ENCODE measurements around the gene S100A16.

DNA sequence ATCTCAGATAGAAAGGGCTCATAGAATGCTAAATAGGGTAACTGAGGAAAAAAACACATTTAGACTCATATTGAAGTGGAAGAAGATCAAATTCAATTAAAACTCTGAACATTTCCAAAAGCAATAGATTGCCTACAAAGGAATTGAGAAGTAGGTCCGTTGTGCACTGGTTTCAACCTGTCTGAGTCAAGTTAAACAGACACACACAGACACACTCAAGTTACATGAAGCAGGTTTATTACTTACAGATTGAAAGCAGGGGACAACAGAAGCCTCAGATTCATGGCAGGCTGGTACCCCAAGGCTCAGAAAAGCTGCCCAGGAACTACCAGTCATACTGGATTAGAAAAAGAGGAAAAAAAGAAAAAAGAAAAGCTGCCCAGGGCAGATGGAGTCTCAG, 26.6 kb downstream of the S100A16 start:
- TF ChIP-seq POLR2AphosphoS5 (IDR thresholded peaks at IDR 0.05; ENCODE audit: low read depth, low read length), result no peak
- no peak for TF ChIP-seq POLR2A (IDR thresholded peaks at IDR 0.05; ENCODE audit: low read depth, low read length)

All from GM12892 (cell line).